Measurements from ENCODE around the gene RPP25.
A peak's percentile ranks its signal among the peaks of the same experiment; 100 is the strongest.
"Not testable (repeated sequence)": the region's sequence is repeated elsewhere in the genome, so short reads cannot be mapped to it uniquely, and the experiment has no call there.

The RPP25 gene

GRCh38 chr15:74962219-74962618 lies 5.6 kb upstream of the RPP25 start:
- DNase-seq = no peak

- DNase-seq = no peak
Measured at GRCh38 chr15:74961616-74962015, 5.0 kb upstream of the RPP25 start.

GRCh38 chr15:74960995-74961588 lies 4.5 kb upstream of the RPP25 start:
- no peak for DNase-seq

GRCh38 chr15:74960286-74960685 lies 3.7 kb upstream of the RPP25 start:
- no peak for DNase-seq

GRCh38 chr15:74959586-74959939 lies 3.0 kb upstream of the RPP25 start:
- no peak for DNase-seq

GRCh38 chr15:74958908-74959585 lies 2.5 kb upstream of the RPP25 start:
- DNase-seq = no peak

- DNase-seq = no peak
Measured at GRCh38 chr15:74958320-74958907, 1.8 kb upstream of the RPP25 start.

GRCh38 chr15:74957476-74958035 lies 984 bp upstream of the RPP25 start:
- no peak for DNase-seq

- DNase-seq = peak; percentile 47
Measured at GRCh38 chr15:74955796-74956647, 550 bp downstream of the RPP25 start.

- no peak for DNase-seq
Measured at GRCh38 chr15:74955017-74955416, 1.6 kb downstream of the RPP25 start.

GRCh38 chr15:74954515-74954914 lies 2.1 kb downstream of the RPP25 start:
- no peak for DNase-seq

GRCh38 chr15:74951006-74951405 lies 5.6 kb downstream of the RPP25 start:
- DNase-seq = no peak

- peak; percentile 43 for DNase-seq
Measured at GRCh38 chr15:74950078-74950908, 6.3 kb downstream of the RPP25 start.

- DNase-seq = peak; percentile 87
Measured at GRCh38 chr15:74937590-74938371, 18.8 kb downstream of the RPP25 start, which contains the start of gene COX5A. Gene COX5A, minus strand, starts transcription at chr15:74938073. Its CDS starts 59 bp downstream, at chr15:74938014.

GRCh38 chr15:74937272-74937589 lies 19.3 kb downstream of the RPP25 start:
- DNase-seq = no peak

GRCh38 chr15:74935193-74935592 lies 21.4 kb downstream of the RPP25 start:
- not testable (repeated sequence) for DNase-seq

- no peak for DNase-seq
Measured at GRCh38 chr15:74933573-74933972, 23.0 kb downstream of the RPP25 start.

- no peak for DNase-seq
Measured at GRCh38 chr15:74928771-74929198, 27.8 kb downstream of the RPP25 start.

GRCh38 chr15:74924525-74924924 lies 32.0 kb downstream of the RPP25 start:
- DNase-seq = no peak

- no peak for DNase-seq
Measured at GRCh38 chr15:74920456-74920855, 36.1 kb downstream of the RPP25 start.

- no peak for DNase-seq
Measured at GRCh38 chr15:74917676-74918075, 38.9 kb downstream of the RPP25 start.

Measured in NCI-H1105 treated with DMSO at 0.1 percent for 48 hours (cell line).